NCI-H2107 treated with DMSO at 0.1 percent for 48 hours (cell line): ENCODE data around the gene NAV2.
A peak's percentile ranks its signal among the peaks of the same experiment; 100 is the strongest.

ENCODE experiments used
- DNase-seq: peaks from one replicate; lab custom pipeline; 2025; ENCODE audit not compliant: unreplicated experiment; lab: John Stamatoyannopoulos, UW

The NAV2 gene

DNA sequence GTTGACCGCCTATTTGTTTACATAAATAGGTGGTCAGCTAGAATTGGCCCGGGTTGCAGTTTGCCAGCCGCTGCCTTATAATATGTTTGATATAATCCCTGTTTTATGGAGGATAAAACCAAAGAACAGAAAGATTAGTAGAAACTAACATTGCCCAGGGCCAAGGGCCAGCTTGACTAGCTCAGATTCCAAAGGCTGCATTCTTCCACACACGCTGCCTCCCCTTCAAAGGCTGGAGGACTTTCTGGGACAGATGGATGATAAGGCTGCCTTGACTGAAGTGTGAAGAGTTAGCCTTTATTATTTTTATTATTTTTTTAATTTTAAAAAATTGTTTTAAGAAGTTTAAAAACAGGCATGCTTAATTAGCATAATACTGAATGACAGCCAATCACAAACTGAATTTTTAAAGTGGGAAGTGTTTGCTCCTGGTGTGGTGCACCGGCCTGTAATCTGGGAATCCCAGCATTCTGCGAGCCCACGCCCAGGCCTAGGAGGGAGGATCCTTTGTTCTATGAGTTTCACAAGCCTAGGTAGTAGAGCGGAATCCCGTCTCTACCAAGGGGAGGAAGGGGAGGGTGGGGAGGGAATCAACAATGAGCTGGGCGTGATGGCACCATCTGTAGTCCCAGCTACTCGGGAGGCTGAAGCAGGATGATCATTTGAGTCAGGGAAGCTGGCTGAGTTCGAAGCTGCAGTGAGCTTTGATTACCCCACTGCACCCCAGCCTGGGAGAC is 114.9 kb downstream of the NAV2 start:
- DNase-seq = no peak

DNA sequence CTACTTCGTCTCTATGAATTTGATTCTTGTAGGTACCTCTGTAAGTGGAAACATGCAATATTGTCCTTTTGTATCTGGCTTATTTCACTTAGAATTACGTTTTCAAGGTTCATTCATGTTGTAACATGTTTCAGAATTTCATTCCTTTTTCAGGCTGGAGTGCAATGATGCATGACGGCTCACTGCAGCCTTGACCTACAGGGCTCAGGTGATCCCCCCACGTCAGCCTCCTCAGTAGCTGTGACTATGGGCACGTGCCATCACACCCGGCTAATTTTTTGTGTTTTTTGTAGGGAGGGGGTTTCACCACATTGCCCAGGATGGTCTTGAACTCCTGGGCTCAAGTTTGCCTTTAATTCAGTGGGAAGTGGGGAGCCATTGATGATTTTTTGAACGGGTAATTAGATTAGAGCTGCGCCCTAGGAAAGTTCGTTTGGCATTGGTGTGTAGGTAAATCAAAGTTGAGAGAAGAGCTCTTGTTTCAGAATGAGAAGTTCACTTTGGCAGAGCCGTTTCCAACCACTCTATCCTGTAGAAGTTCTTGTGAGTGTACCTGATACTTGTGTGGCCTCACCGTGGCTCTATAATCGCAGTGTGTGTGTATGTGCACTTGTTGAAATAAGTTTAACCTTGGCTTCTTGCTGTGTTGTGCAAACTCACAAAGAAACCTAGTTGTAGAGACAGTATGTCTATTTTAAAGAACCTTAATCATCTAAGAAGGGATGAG is 115.9 kb downstream of the NAV2 start:
- DNase-seq = no peak

GRCh38 chr11:19829109-19829837 is 116.6 kb downstream of the NAV2 start:
- no peak for DNase-seq

- DNase-seq = no peak
These were observed 119.6 kb downstream of the NAV2 start for GRCh38 chr11:19832086-19832750.

DNA sequence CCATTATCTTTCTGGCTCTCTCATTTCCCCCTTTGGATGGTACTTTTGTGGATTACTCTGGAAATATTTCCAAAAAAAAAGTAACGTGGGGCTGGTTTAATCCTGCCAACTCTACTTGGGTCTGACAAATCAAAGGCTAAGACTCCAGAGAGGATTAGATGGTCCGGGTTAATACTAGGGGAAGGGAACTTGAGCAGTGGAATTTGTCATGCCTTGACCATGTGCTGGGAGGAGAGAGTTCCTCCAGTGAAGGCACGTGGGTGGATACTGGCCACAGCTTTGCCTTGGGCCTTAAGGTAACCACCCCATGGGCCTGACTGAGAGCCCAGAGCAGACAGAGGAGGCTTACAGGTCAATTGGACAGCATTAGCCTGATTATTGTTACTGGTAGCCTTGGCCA is 120.3 kb downstream of the NAV2 start:
- no peak for DNase-seq

DNA sequence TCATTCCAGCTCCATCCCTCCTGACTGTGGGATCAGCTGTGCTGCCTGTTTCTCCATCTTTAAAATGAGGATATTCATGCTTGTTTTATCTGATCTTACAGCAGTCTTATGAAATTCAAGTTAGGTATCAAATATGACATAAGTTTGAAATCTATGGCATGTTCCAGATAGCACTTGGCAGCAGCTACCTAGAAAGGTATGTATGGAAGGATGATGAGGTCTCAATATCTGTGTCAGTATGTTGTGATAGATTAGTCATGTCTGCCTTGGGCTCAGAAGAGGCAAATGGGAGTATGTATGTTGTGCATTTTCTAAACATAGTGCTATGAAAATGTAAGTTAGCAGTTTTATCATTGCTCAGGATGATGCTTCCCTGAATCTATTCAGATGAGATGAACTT is 122.1 kb downstream of the NAV2 start:
- DNase-seq = no peak

DNA sequence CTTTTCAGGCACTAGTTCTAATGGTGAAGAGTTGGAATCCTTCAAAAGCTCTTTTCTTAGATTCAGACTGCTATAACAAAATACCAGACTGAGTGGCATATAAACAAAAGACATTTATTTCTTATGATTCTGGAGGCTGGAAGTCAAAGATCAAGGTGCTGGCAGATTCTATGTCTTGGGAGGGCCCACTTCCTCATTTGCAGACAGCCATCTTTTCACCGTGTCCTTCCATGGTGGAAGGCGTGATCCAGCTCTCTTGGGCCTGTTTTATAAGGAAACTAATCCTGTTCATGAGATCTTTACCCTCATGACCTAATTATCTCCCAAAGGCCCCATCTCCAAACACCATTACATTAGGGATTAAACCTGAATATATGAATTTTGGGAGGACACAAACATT is 124.0 kb downstream of the NAV2 start:
- DNase-seq = no peak

DNA sequence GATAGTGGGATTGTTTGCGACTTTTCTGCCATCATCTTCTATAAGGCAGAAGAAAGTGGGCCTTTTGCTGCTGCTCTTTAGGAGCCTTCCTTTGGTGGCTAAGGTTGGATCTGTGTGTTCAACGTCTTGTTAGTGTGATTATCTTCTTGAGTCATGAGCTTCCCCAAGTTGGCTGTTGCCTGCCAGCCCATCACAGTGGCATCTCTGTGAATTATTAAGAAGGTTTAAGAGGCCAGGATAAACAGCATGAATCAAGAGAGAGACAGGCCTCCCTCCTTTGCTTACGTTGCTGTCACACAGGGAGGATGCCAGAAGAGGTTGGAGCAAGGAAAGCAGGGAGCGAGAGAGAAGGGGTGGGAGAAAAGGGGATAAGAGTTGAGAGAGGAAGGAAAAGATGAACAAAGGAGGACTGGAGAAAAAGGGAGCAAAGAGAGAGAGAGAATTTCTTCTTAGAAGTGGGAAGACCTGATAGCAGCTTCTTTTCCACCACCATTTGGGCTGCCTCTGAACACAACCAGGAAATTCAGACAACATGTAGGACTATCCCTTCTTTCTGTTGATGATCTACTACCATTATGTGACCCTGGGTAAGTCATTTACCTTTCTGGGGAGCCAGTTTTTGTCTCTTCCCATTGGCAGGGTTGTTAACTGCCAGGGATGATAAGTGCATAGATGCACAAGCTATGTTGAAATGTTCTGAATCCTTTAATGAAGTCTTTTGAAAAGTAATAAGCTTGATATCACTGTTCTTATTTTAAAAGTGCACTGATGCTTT is 126.5 kb downstream of the NAV2 start:
- DNase-seq = no peak

GRCh38 chr11:19840961-19841360 is 128.3 kb downstream of the NAV2 start:
- no peak for DNase-seq

DNA sequence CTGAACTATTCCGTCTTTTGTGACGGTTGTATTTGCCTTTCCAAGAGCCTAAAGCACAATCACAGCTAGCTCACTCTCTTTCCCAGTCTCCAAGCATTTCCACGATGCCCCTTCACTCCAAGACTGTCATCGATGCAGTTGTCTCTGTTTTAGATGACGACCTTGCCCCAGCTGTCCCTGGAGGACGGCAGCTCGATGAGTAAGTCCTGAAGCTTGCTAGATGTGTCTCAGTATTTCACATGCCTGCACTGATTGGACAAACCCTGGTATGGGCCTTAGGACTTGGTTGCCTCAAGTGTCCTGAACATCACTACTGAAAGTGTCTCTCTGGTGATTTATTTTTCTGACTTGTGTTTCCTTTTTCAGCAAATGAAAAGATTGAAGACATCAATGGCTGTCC is 129.9 kb downstream of the NAV2 start:
- no peak for DNase-seq

GRCh38 chr11:19843079-19843478 is 130.4 kb downstream of the NAV2 start:
- DNase-seq = no peak

DNA sequence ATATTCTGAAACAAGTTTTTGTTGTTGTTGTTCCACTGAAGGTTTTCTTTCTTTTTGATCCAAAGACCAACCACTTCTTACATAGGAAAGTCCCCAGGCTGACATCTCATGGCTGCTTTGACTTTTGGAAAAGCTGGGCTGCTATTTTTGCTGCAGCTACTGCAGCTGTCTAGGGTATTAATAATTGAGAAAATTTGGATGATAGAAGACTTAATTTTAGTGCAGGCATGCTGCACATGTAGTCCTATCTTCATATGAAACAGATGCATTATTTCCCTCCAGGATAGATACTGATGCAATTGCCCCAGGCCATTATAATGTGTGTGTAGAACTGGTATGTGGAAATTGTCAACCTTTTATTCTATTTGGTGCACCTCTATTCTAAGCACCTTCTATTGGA is 131.4 kb downstream of the NAV2 start:
- DNase-seq = no peak

DNA sequence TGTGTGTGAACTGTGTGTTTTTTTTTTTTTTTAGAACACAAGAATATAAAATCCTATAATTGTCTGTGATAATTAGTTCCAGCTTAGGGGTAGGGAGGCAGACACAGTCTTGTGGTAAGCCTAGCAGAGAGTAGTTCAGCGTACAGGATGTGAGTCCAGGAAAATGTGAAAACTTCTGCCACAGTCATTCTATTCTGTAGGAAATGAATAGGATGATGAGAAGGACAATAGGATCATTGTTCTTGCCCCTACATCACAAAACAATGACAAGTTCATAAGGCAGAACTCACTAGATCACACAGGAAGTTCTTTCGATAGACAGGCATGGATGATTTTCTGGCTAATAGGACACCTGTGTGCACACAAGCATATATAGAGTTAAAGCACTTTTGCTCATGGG is 132.2 kb downstream of the NAV2 start:
- no peak for DNase-seq

- no peak for DNase-seq
These were observed 133.0 kb downstream of the NAV2 start for GRCh38 chr11:19845626-19846025.

DNA sequence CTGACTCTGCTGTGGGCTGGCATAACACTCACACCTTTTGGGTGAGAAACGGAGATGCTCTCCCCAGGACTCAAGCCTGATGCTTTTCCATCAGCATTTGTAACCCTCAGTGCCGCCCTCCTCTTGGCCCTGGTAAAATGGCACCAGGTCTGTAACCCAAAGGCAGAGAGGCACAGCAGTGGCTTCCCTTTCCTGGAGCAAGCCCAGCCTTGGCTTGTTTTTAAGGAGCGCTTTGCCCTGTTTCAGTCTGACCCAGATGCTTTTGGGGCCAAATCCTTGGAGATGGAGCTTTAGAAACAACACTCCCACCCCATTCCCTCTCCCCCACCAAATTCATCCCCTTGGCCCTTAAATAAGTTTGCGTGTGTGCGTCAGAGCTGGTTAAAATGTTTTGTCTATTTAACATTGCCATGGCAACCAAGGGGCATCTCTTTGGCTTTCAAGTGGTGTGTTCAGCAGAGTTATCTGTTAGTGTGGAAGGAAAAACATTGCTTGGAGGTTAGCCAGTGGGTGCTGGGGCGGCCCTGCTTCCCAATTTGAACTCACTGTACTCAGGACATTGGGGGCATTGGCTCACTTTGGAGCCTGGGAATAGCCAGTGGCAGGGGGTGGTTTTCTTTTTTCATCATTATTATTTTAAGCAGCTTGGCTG is 134.1 kb downstream of the NAV2 start:
- DNase-seq = no peak

DNA sequence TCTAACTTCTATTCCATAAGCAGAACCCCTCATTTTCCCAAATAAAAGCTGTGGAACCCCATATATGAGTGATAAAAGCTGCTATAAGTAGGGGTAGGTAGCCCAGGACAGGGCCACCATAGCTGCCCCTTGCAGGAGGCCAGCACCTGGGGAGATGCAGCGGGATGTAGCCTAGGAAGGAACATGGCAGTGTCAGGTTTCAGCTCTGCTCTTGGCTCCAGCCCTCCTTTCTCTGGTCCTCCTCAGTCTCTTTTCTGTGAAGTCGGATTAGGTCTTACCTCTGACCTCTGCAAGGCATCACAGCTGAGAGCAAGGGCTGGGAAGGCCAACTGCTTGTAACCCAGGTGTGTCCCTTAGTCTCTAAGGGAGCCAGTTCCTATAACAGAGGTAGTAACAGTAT is 135.6 kb downstream of the NAV2 start:
- DNase-seq = peak; percentile 19

DNA sequence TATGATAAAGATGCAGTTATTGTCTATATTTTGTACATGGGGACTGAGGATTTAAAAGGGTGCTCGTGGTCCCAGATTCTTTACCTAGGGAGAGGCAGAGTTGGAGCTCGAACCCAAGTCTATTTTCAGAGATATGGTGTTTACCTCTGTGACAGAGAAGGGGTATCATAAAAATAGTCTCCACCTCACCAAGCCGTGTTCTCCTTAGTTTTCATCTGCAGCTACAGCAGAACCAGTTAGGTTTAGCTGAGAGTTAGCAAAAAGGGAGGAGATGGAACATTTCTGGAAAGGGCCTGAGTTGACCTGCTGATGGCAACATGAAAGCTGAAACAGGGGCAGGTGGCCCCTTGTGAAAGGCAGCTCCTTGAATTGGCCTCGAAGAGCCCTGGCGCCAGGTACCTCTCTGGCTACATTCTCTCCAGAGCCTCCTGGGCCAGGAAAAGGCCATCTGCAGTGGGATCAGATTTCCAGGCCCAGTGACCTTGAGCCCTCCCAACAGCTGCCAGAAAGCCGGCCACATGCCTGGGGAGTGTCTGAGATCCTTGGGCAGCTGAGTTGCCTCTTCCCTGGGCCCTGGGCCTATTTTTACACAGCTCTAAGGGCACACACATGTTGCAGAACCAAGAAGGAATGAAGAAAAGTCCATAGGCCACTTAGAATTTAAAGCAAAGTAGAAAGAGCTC is 136.6 kb downstream of the NAV2 start:
- DNase-seq = no peak

DNA sequence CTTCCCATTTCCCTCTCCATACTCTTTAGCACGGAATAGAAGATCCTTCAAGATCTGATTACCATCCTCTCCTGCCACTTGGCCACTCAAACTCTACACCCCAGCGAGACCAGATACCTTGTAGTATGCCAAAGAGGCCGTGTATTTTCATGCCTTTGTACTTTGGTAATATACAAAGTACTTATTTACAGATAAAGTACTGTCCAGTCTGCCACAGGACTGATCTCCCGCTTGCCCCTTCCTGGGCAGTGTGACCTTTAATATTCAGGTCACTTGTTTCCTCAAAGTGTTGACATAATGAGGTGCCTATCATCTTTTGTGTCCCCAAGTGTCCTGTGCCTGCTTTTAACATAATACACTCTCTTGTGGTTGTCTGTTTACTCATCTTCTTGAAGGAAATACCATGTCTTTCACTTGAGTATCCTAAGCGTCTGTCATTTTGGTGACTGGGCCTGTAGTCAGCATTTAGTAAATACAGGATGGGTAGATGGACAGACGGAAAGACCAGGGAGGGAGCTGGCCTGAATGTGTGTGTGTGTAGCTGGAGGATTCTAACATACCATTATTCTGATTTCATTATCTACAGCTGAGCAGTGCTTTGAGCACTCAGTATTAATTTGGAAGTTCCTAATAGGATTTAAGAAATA is 137.4 kb downstream of the NAV2 start:
- no peak for DNase-seq

DNA sequence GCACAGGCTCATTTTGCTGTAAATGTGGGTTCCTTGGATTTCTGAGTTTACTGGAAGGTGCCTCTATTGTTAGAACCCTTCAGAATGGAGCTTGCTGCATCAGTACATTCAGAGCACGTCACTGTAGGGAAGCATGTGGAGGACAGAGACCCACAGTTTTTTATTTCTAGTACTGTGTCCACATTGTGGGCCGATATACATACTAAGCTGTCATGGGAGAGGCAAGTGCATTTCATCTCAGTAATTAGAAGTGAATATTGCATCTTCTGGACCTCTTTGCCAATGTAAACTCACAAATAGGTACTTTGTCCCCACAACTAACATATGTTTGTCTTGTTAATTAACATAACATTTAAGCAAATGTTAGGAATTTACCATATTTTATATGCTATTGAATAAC is 139.7 kb downstream of the NAV2 start:
- DNase-seq = no peak
